Stimulated activated CD4-positive, alpha-beta T cell treated with anti-CD3 and anti-CD28 coated beads, Interleukin-12 subunit alpha, Interleukin-12 subunit beta, amount 100 ng/mL, for 4 hours (primary cell): ENCODE measurements around the gene CAMSAP3.
"Not testable (repeated sequence)": the region's sequence is repeated elsewhere in the genome, so short reads cannot be mapped to it uniquely, and the experiment has no call there.

Experiments
- DNase-seq: peaks from one replicate; pipeline ENCODE4 v3.0.0-alpha.2; 2020

CAMSAP3 gene

DNA sequence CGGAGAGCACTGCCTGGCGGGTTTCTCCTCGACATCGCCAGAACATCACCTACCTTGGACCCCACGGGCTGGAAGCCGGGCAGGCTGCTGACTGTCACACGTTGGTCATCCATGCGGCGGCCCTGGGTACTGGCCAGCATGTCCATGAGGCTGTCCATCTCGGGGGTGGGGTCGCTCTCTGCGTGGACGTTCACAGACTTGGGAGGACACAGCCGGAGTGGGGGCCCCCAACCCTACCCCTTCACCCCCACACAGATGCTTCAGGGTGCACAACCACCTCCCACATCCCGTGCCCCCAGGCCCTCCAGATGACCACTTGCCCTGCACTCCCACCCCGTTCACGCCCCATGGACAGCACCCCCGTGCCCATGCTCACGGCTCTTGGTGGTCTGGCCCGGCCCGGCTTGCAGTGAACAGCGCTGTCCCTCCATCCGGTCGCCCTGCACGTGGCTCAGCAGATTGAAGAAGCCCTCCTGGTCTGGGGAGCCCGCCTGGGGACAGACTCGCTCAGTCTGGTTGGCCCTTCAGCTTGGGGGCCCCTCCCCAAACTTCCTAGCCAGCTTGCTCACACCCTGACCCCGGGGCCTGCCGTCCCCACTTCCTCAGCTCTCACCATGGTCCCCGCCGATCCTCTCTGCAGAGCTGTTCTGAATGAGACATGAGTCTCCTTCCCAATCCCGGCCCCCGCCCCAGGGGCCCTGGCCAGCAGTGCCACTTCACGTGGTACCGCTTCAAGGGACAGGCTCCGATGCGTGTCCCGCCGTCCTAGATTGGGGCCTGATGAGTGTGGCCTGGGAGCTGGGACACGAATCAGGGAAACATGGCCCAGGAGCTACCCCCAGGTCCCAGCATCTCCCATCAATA is 36.9 kb downstream of the CAMSAP3 start:
- DNase-seq: no peak

DNA sequence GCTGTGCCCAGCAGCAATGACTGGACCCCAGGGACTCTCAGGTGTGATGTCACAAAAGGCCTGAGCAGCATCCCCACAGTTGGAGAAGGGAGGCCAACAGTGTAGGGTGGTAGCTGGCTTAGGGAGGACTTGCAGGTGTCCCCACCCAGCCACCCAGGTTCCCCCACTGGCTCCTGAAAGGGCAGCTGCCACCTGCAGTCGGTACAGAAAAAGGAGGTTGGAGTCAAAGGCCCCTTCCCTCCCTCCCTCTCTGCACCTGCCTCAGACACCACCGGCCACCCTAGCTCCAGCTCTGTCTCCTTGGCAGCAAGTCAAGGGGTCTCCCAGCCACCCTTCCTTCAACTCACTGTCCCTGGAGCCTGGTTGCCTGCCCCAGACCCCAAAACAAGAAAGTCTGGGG is 38.0 kb downstream of the CAMSAP3 start, which contains the start of gene PCP2:
Gene PCP2 (minus strand): TSS at position 22 of the 400 bp plus-strand sequence. CDS start 262 bp downstream, outside the sequence.
- DNase-seq: no peak

- no peak for DNase-seq
Observed at GRCh38 chr19:7635670-7636069, 40.0 kb downstream of the CAMSAP3 start.

DNA sequence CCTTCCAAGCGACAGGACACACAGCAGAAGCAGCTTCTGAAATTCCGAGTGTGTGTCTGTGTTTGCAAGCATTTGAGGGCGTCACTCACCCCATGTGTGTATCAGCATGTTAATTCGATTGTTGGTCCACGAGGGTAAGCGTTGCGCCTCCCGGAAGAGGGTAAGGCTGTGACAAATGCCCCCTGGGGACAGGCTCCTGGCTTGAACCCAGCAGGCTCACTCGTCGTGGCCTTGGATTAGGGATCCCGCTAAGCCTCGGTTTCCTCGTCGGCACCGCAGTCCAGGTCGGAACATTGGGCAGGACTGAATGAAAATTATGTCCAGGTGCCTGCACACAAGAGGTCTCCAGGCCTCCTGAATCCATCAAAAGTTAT is 40.6 kb downstream of the CAMSAP3 start:
- DNase-seq: no peak

GRCh38 chr19:7636691-7637373 is 41.2 kb downstream of the CAMSAP3 start, which contains the start of gene STXBP2:
TSS of gene STXBP2 (plus strand) at chr19:7637110. CDS start at chr19:7637150, 40 bp downstream.
- DNase-seq: peak; percentile 92

- no peak for DNase-seq
Observed at GRCh38 chr19:7637374-7638256, 42.0 kb downstream of the CAMSAP3 start.

DNA sequence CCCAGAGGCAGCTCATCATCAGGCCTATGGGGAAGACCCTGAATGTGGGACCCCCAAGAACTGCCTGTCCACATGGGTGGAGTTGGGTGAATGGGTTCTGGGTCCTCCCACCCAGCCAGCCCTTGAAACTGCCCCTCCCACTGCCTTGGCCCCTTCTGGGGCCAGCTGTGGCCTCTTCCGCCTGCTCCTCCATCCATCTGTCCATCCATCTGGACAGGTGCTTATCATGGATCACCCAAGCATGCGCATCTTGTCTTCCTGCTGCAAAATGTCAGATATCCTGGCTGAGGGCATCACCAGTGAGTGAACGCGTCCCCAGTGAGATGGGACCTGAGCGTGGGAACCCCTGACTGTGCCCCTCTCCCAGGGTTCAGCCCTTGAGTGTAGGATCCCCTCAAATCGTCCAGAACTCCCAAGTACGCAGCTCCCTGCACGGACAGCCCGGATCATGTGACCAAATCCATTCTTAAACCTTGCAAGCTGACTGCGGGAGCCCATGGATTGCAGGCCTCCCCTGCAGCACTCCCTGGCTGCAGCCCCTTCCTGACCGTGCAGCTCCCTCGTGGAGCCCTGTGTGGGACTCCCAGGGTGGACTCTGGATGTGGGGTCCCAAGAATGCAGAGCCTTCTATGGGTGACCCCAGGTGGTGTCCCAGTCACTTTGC is 43.3 kb downstream of the CAMSAP3 start:
- no peak for DNase-seq

GRCh38 chr19:7639863-7640348 is 44.2 kb downstream of the CAMSAP3 start:
- no peak for DNase-seq

GRCh38 chr19:7640803-7641202 is 45.1 kb downstream of the CAMSAP3 start:
- DNase-seq: no peak

GRCh38 chr19:7641290-7642276 is 45.9 kb downstream of the CAMSAP3 start:
- no peak for DNase-seq

GRCh38 chr19:7642295-7643030 is 46.8 kb downstream of the CAMSAP3 start:
- DNase-seq: no peak

DNA sequence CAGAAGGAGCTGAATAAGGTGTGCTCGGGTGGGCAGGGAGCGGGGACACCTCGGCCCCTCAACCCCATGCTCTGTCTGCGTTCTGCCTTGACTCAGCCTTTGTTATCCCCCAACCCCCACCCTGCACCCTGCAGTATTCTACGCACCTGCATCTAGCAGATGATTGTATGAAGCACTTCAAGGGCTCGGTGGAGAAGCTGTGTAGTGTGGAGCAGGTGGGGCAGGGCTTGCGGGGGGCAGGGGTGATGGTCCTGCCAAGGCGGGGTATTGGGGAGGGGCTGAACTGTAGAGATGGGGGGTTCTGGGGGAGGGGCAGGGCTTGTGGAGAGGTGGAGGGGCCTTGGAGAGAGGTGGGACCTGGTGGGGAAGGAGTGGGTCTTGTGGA is 47.4 kb downstream of the CAMSAP3 start:
- no peak for DNase-seq

- not testable (repeated sequence) for DNase-seq
Observed at GRCh38 chr19:7643629-7644549, 48.2 kb downstream of the CAMSAP3 start.

DNA sequence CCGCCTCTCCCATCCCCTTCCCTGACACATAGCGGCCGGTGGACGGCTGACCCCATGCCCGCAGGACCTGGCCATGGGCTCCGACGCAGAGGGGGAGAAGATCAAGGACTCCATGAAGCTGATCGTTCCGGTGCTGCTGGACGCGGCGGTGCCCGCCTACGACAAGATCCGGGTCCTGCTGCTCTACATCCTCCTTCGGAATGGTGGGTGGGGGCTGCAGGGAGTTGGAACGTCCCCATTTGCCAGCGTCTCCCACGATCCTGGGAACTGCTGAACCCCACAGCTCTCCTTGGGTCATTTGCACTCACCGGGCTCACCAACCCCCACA is 48.9 kb downstream of the CAMSAP3 start:
- no peak for DNase-seq

- no peak for DNase-seq
Observed at GRCh38 chr19:7645163-7645562, 49.5 kb downstream of the CAMSAP3 start.

DNA sequence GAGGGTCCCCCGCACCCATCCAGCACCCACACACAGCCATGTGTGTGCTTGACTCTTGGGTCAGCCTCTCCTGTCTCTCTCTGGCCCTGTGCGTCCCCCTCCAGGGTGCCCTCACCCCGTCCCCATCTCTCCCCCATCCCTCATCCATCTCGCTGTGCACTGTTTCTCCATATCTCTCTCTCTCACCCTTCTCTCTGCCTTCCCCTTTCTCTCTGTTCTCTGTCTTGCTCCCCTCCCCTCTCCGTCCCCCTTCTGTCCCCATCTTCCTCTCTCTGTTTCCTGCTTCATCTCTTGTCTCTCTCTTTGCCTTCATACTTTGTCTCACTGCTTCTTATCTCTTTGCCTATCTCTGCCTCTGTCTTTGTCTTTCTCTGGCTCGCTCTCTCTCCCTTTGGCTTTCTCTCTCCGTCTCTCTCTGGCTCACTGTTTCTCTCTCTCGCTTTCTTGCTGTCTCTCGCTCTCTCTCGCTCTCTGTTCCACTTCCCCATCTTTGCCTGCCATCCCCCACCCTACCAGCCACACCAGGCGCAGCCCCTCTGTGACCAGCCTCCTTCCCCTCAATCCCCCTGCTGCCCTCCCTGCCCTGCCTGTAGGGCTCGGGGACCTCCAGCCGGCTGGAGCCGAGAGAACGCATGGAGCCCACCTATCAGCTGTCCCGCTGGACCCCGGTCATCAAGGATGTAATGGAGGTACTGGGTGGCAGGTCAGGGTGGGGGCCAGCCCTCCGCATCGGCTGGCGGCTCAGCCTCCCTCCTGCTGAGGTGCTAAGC is 50.2 kb downstream of the CAMSAP3 start:
- no peak for DNase-seq

DNA sequence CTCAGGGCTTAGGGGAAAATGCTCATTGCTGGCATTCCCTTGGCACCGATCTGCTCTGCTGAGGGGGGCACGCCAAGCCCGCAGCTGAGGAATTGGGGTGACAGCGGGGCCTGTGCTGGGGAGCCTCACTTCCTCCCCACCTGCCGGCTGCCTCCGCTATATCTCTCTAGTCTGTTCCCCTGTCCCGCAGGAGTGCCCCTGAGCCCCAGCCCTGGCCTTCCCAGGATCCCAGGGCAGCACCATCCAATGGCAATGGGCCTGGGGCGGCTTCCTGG is 50.7 kb downstream of the CAMSAP3 start:
- no peak for DNase-seq

DNA sequence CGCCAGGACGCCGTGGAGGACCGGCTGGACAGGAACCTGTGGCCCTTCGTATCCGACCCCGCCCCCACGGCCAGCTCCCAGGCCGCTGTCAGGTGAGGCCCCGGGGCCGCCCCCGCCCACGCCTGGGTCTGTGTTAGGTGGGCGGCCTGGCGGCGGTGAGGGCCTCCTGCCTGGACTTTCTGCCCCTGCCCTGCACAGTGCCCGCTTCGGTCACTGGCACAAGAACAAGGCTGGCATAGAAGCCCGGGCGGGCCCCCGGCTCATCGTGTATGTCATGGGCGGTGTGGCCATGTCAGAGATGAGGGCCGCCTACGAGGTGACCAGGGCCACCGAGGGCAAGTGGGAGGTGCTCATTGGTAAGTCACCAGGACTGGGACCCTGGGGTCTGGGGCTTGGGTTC is 51.5 kb downstream of the CAMSAP3 start:
- DNase-seq: no peak
